GM10266 (cell line): ENCODE results near the gene TMTC2.

Source experiments
- DNase-seq: peaks from one replicate; pipeline ENCODE4 v3.0.0; 2012; ENCODE audit errors: extremely low spot score
- CTCF ChIP-seq: IDR thresholded peaks from 2 replicates; pipeline ENCODE4 v1.5.1; 2012; ENCODE audit warnings: mild to moderate bottlenecking, low read depth; ENCODE audit not compliant: control insufficient read depth, insufficient read depth; ENCODE audit errors: missing control alignments

TMTC2 gene

GRCh38 chr12:82651489-82651888 is 35.2 kb upstream of the TMTC2 start:
- no peak for TF ChIP-seq CTCF

GRCh38 chr12:82652071-82652470 is 34.6 kb upstream of the TMTC2 start:
- DNase-seq, result no peak
- TF ChIP-seq CTCF, result no peak

More at GRCh38 chr12:82651489-82651888, 35.2 kb upstream of the TMTC2 start:
- no peak for DNase-seq

GRCh38 chr12:82655751-82656150 is 31.0 kb upstream of the TMTC2 start:
- no peak for DNase-seq
- TF ChIP-seq CTCF, result no peak

GRCh38 chr12:82659343-82660207 is 27.1 kb upstream of the TMTC2 start:
- DNase-seq, result no peak
- TF ChIP-seq CTCF, result no peak

GRCh38 chr12:82660541-82661325 is 26.0 kb upstream of the TMTC2 start:
- no peak for DNase-seq

GRCh38 chr12:82663893-82664292 is 22.8 kb upstream of the TMTC2 start:
- TF ChIP-seq CTCF, result no peak
- DNase-seq, result no peak

More at GRCh38 chr12:82660541-82661325, 26.0 kb upstream of the TMTC2 start:
- TF ChIP-seq CTCF, result no peak
